NAMALWA (cell line): Measurements from ENCODE around the gene PTGR3.

Experiments used
- DNase-seq: peaks from one replicate; pipeline ENCODE4 v3.0.0-alpha.2; 2015; ENCODE audit warnings: low spot score

The PTGR3 gene

GRCh38 chr18:75214766-75215510 lies 6.0 kb upstream of the PTGR3 start:
- DNase-seq = no peak

DNA sequence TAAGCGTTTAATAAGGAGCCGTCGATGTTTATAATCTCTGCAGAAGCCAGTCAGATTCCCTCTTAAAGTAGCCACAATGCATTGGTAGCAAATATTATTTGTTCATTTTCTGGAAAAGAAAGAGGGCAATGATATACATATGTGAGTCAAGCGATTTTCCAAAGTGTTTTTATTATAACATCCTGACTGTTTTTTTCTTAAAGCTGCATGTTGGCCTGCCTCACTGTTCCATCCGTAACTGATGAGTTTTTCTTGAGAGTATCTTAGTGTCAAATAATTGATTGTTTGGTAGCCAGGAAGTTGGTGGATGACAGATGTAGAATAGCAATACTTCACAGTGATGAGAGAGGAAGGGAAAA lies 5.4 kb upstream of the PTGR3 start:
- no peak for DNase-seq

GRCh38 chr18:75213611-75214331 lies 4.8 kb upstream of the PTGR3 start:
- no peak for DNase-seq

DNA sequence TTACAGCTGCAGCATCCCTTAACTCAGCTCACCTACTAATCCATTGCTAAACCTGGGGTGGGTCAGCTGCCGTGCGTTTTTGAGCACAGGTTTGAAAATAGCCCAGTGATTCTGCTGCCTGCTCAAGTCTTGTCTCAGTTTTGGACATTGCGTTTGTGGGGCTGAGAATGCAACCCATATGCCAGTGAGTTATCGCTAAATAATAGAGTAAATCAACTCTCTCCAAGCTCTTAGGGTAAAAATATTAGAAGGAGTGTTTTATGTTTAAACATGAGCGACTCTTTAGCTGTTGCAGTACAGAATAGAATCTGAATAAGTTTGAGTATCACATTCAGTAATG lies 3.8 kb upstream of the PTGR3 start:
- DNase-seq = no peak

- peak; percentile 2 for DNase-seq
Observed at GRCh38 chr18:75211953-75212750, 3.2 kb upstream of the PTGR3 start.

GRCh38 chr18:75211626-75211952 lies 2.6 kb upstream of the PTGR3 start:
- DNase-seq = peak; percentile 9

GRCh38 chr18:75211002-75211621 lies 2.2 kb upstream of the PTGR3 start:
- peak; percentile 56 for DNase-seq

GRCh38 chr18:75210274-75211001 lies 1.5 kb upstream of the PTGR3 start, which contains the start of gene TSHZ1:
TSS of gene TSHZ1 (plus strand) at chr18:75210797. CDS start at chr18:75211877, 1,080 bp downstream.
- DNase-seq = peak; percentile 91

DNA sequence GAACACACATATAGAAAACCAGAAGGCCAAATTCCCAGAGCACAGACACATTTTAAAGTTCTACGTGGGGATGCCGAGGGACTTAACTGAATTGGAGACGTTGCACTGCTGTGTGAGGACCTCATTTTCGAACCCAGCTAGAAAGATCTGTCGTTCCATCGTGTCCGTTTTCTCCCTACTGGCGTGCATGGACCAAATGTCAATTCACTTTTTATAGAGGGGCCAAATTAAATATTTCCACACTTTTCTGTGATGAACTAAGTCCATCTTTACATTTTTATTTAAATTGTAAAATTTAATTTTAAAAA lies 966 bp upstream of the PTGR3 start:
- no peak for DNase-seq

DNA sequence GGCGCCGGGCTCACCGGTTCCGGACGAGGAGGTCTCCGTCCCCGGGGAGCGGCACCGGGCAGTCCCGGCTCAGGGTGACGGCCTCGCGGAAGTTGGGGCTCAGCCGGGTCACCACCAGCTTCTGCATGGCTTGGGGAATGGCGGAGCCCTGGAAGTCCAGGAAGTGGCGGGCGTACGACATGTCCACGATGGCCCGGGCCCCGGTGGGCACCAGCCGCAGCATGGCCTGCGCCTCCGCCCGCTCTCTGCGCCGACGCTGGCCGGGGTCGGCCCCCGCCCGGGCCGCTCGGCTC lies 157 bp downstream of the PTGR3 start:
- DNase-seq = no peak

DNA sequence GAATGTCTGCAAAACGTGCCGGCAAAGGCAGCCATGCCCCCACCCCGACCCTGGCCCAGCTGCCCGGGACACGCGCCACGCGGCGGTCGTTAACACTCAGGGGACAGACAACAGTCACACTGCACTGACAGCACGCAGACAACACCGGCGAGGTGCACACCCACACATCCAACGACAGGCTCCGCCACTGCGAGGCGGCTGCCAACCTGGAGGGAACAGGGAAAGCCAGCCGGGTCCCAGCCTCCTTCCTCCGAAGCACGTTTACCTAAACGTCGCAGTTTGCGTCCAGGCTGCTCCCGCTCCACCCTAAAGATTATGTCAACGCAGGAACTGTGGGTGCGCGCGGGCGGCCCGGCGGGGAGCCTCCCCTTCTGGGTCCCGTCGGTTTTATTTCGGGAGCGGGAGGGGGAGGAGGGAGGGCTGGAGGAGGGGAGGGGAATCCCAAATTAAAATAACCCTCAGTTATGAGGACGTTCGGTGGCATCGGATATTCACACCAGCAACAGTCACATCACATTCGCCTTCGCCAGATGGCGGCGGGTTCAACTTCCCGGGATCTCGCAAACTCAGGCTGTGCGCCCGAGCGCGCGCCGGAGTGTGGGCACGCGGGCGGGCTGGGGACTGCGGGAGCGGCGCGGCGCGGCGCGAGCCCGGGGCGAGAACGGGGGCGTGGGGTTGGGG lies 644 bp downstream of the PTGR3 start:
- peak; percentile 21 for DNase-seq

DNA sequence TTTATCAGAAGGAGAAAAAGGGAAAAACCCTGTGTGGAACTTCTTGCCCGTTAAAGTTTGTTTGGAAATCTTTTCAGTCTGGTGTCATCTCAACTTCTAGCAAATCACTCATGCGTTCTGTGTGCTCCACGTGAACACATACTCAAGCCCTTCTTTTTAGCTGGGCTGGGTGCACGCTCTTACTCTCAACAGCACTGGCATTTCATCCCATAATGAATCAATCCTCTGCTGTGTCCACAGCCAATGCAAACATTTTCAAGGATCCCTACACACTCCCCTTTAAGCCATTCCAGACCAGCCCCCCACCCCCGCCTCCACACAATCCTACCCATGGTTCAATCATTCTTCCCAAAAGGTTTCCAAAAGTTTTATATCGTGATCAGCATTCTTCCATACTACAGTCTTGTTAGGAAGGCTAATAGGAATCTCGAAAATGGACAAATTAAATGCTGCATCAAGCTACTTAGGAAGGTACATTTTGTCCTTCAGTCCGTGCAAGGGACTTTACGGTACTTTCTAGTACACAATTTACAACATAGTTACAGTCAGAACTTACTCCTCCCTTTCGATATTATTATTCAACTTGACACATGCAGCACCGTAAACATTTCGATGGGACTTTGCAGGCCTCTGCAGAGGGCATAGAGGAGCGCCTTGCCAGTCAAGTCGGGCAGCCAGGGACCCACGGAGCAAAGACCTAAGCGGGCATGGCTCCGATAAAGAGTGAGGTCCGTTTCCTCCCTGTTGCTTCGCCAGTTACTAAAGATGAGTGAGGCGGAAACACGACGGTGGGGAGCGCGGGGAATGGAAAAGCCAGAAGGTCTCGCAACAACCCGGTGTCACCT lies 1.4 kb downstream of the PTGR3 start:
- DNase-seq = peak; percentile 16

DNA sequence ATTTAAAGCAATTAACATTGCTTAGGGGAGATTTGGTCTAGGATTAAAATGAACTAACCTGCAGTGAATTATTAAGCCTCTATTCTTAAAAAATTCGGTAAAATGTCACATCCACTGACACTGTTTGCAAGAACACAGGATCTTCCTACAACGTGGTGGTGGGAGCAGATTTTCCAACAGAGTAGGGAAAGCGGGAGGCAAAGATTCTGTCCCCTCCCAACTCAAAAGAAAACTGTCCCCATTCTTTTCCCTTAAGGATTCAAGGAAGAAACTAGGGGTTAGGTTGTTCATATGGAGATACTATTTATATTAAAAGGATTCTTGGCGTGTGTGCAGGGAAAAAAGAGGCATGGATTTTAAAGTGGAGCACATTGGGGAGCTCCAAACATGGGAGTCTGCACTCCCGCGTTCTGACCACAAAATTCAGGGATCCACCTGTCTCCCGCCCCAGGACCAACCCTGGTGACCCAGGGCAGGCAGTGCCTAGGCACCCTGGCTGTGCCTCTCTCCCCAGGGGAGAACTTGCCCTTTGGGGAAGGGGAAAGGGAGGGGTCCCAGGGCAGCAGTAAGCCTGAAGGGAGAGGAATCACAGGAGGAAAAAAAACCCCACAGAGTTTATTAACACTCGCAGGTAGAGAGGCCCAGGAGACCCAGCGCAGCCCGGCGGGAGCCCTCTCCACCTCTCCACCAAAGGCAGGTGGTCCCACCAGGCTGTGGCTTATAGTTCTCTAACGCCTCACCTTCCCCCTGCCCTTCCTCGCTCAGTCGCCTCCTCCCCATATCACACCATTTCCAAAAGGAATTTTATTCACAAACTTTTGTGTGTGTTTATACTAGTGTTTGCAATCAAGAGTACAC lies 2.3 kb downstream of the PTGR3 start:
- no peak for DNase-seq

DNA sequence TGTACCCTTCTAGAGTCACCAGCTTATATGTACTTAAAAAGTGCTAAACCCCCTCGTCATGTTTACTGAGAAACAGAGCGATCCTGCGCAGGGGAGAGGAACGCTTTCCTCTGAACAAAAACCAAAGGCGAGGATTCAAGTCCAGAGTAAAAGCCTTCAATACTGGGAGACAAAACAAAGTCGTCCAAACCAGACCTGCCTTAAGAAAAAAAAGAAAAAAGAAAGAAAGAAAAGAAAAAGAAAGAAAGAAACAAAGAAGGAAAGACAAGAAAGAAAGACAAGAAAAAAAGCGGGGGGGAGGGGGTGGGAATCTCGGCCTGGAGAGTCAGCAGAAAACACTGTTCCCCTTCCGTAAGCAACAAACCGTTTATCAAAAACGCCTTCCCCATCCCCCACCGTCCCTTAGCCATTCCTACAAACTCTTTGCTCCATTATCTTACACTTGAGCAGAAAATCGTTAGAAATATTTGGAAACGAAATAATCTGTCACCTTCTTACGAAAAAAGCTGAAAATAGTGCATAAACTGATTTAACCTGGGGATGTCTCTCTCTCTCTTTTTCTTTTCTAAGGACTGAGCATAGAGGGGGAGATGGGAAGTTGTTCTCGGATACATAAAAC lies 3.3 kb downstream of the PTGR3 start:
- no peak for DNase-seq

- no peak for DNase-seq
Observed at GRCh38 chr18:75204732-75205513, 4.0 kb downstream of the PTGR3 start.

GRCh38 chr18:75204269-75204731 lies 4.6 kb downstream of the PTGR3 start:
- no peak for DNase-seq

DNA sequence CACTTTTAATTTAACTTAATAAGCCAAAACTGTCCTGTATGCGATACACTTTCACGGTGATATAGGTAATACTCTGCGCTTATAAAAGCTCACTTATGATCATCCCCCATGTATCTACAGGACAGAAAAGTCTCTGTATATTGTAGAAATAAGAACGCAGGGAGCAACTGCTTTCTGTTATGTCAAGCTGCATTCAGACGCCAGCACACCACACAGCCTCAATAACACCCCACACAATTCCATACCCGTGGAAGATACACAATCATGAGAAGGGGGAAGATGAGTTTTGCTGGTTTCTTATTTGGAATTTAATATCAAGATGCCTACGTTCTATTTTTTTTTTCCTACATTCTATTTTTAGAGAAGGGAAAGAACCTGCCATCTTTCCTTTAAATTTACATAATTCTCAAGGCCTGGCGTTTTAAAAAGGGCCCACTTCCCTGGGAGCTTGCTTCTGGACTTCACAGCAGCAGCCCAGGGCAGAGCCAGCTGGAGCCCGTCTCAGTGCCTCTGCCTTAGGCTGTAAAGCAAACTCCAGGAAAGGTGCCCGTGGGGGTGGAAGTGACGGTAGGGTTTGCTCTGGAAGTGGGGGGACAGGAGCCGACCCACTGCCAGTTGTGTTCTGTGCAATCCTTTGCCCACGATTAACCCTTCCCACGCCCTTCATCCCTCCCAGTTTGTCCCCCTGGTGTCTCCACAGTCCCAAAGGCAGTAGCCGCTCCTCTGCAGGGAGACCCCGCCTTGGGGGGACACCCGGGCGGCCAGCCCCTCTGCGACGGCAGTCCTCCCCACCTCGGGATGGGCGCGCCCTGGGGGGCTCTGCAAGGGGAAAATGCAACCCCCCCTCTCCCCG lies 5.3 kb downstream of the PTGR3 start:
- no peak for DNase-seq
